Ishikawa (cell line): ENCODE measurements around the gene CXorf65.

Source experiments
- CEBPB ChIP-seq: IDR thresholded peaks from 2 replicates; pipeline ENCODE4 v1.6.1; 2012
- CREB1 ChIP-seq: IDR thresholded peaks from 2 replicates; pipeline ENCODE4 v1.6.1; 2012; ENCODE audit warnings: low read depth
- EGR1 ChIP-seq: IDR thresholded peaks from 2 replicates; pipeline ENCODE4 v1.6.1; 2012
- EP300 ChIP-seq: IDR thresholded peaks from 2 replicates; pipeline ENCODE4 v1.6.1; 2012; ENCODE audit warnings: borderline replicate concordance
- FOXM1 ChIP-seq: IDR thresholded peaks from 2 replicates; pipeline ENCODE4 v1.6.1; 2012; ENCODE audit warnings: low read depth, borderline replicate concordance
- NFIC ChIP-seq: IDR thresholded peaks from 2 replicates; pipeline ENCODE4 v1.6.1; 2012
- RAD21 ChIP-seq: IDR thresholded peaks from 2 replicates; pipeline ENCODE4 v1.6.1; 2012; ENCODE audit warnings: low read depth
- TAF1 ChIP-seq: IDR thresholded peaks from 2 replicates; pipeline ENCODE4 v1.6.1; 2012; ENCODE audit warnings: low read depth, mild to moderate bottlenecking
- TCF12 ChIP-seq: IDR thresholded peaks from 2 replicates; pipeline ENCODE4 v1.6.1; 2012; ENCODE audit warnings: low read depth
- TEAD4 ChIP-seq: IDR thresholded peaks from 2 replicates; pipeline ENCODE4 v1.6.1; 2012
- YY1 ChIP-seq: IDR thresholded peaks from 2 replicates; pipeline ENCODE4 v1.6.1; 2012; ENCODE audit warnings: low read depth
- ZBTB7A ChIP-seq: IDR thresholded peaks from 2 replicates; pipeline ENCODE4 v1.6.1; 2012; ENCODE audit warnings: low read depth
- TF ChIP-seq, protein P1 (sequence below): IDR thresholded peaks from 2 replicates; pipeline ENCODE4 v1.6.1; 2012
- TF ChIP-seq, protein P2 (sequence below): IDR thresholded peaks from 2 replicates; pipeline ENCODE4 v1.6.1; 2012
- TF ChIP-seq, protein P3 (sequence below): IDR thresholded peaks from 2 replicates; pipeline ENCODE4 v1.6.1; 2012; ENCODE audit warnings: low read depth, mild to moderate bottlenecking

Gene CXorf65

DNA sequence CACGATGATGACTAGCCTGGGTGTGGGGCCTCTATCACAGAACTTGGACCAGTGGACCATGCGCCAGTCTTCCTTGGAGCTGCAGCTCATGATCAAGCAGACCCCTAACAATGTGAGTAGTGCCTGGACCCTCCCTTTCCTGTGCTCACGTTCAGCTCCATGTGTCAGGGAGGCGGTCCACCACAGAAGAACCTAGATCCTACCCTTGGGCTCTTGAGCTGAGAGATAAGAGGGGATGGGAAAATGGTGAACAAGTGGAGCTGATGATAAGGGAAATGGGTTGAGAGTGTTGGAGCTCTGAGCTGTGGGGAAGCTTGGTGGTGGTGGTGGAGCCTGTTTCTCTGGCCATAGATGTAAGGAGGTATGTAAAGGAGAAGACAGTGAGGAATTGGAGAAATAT lies 25.0 kb upstream of the CXorf65 start:
- TF ChIP-seq EGR1 (no peak), CEBPB (no peak)
- TF ChIP-seq, protein P1, sequence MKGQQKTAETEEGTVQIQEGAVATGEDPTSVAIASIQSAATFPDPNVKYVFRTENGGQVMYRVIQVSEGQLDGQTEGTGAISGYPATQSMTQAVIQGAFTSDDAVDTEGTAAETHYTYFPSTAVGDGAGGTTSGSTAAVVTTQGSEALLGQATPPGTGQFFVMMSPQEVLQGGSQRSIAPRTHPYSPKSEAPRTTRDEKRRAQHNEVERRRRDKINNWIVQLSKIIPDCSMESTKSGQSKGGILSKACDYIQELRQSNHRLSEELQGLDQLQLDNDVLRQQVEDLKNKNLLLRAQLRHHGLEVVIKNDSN = no peak

GRCh38 chrX:71128915-71129765 lies 22.6 kb upstream of the CXorf65 start:
- no peak for TF ChIP-seq TCF12
- no peak for TF ChIP-seq EP300
- peak; percentile 40; the same call in 1 of the 2 replicates for TF ChIP-seq RAD21
- TF ChIP-seq FOXM1 = no peak
- TF ChIP-seq NFIC = no peak

- no peak for TF ChIP-seq EGR1
- TF ChIP-seq CEBPB = no peak
- no peak for TF ChIP-seq RAD21
- TF ChIP-seq YY1 = no peak
These were observed 21.8 kb upstream of the CXorf65 start for GRCh38 chrX:71128166-71128833.

DNA sequence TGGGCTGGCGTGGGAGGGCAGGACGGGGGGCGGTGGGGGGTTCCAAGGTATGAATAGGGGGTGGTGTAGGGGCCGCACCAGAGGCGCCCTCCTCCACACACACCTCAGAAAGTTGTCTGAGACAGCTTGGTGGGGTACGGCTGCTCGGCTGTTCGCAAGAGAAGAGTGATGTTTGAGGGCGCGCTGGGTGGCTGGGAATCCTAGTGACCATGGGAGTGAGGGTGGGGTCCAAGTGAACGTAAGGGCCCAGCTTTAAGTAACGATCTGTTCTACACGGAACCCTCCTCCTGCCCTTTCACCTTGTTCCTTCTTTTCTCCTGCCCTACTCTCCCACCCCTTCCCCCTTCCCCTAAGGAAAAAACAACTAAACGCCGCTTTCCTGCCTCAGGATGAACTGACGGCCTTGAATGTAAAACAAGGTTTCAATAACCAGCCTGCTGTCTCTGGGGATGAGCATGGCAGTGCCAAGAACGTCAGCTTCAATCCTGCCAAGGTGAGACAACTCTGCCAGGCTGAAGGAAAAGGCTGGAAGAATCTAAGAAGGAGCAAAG lies 12.5 kb upstream of the CXorf65 start:
- TF ChIP-seq NFIC (no peak), CREB1 (no peak), TEAD4 (no peak), EGR1 (no peak), TAF1 (no peak), FOXM1 (no peak), TCF12 (no peak), EP300 (no peak), YY1 (no peak), CEBPB (no peak), ZBTB7A (no peak), RAD21 (no peak)
- TF ChIP-seq, protein P2, sequence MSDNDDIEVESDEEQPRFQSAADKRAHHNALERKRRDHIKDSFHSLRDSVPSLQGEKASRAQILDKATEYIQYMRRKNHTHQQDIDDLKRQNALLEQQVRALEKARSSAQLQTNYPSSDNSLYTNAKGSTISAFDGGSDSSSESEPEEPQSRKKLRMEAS = no peak
- TF ChIP-seq, protein P1 = no peak
- TF ChIP-seq, protein P3, sequence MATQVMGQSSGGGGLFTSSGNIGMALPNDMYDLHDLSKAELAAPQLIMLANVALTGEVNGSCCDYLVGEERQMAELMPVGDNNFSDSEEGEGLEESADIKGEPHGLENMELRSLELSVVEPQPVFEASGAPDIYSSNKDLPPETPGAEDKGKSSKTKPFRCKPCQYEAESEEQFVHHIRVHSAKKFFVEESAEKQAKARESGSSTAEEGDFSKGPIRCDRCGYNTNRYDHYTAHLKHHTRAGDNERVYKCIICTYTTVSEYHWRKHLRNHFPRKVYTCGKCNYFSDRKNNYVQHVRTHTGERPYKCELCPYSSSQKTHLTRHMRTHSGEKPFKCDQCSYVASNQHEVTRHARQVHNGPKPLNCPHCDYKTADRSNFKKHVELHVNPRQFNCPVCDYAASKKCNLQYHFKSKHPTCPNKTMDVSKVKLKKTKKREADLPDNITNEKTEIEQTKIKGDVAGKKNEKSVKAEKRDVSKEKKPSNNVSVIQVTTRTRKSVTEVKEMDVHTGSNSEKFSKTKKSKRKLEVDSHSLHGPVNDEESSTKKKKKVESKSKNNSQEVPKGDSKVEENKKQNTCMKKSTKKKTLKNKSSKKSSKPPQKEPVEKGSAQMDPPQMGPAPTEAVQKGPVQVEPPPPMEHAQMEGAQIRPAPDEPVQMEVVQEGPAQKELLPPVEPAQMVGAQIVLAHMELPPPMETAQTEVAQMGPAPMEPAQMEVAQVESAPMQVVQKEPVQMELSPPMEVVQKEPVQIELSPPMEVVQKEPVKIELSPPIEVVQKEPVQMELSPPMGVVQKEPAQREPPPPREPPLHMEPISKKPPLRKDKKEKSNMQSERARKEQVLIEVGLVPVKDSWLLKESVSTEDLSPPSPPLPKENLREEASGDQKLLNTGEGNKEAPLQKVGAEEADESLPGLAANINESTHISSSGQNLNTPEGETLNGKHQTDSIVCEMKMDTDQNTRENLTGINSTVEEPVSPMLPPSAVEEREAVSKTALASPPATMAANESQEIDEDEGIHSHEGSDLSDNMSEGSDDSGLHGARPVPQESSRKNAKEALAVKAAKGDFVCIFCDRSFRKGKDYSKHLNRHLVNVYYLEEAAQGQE = no peak

GRCh38 chrX:71118032-71118984 lies 11.8 kb upstream of the CXorf65 start, which contains the start of gene MED12:
Gene MED12, plus strand, starts transcription at chrX:71118596. Its CDS starts 159 bp downstream, at chrX:71118755.
- TF ChIP-seq YY1 (peak; percentile 79), RAD21 (no peak)

- TF ChIP-seq EP300 (no peak), CREB1 (no peak), CEBPB (no peak), FOXM1 (no peak)
- TF ChIP-seq, protein P3 = no peak
These were observed 10.8 kb upstream of the CXorf65 start for GRCh38 chrX:71117358-71117757.
